HG02763 (cell line): ENCODE data around the gene SIRPB2.

Experiments
- ATAC-seq: cut with Tn5 transposase; IDR thresholded peaks from one replicate; pipeline ENCODE4 v1.9.1; 2021; ENCODE audit warnings: mild to moderate bottlenecking, moderate library complexity; ENCODE audit not compliant: unreplicated experiment

The SIRPB2 gene

GRCh38 chr20:1491281-1491840, at the start of gene SIRPB2:
SIRPB2 (minus strand) TSS chr20:1491420; CDS start chr20:1491359, 61 bp downstream.
- ATAC-seq = no peak

- ATAC-seq = no peak
Observed at GRCh38 chr20:1539816-1540419, 48.7 kb upstream of the SIRPB2 start.

GRCh38 chr20:1538655-1539054, 47.4 kb upstream of the SIRPB2 start:
- no peak for ATAC-seq

- ATAC-seq = no peak
Observed at GRCh38 chr20:1537731-1538058, 46.5 kb upstream of the SIRPB2 start.

- no peak for ATAC-seq
Observed at GRCh38 chr20:1536893-1537730, 45.9 kb upstream of the SIRPB2 start.

- ATAC-seq = peak; percentile 85
Observed at GRCh38 chr20:1535420-1536175, 44.4 kb upstream of the SIRPB2 start.

- no peak for ATAC-seq
Observed at GRCh38 chr20:1534526-1534925, 43.3 kb upstream of the SIRPB2 start.

- ATAC-seq = no peak
Observed at GRCh38 chr20:1533059-1533458, 41.8 kb upstream of the SIRPB2 start.

- no peak for ATAC-seq
Observed at GRCh38 chr20:1528811-1529210, 37.6 kb upstream of the SIRPB2 start.

- ATAC-seq = no peak
Observed at GRCh38 chr20:1527923-1528322, 36.7 kb upstream of the SIRPB2 start.

- no peak for ATAC-seq
Observed at GRCh38 chr20:1526896-1527295, 35.7 kb upstream of the SIRPB2 start.

GRCh38 chr20:1526310-1526709, 35.1 kb upstream of the SIRPB2 start:
- ATAC-seq = no peak

GRCh38 chr20:1524004-1524403, 32.8 kb upstream of the SIRPB2 start:
- no peak for ATAC-seq

GRCh38 chr20:1517010-1517409, 25.8 kb upstream of the SIRPB2 start:
- ATAC-seq = no peak

GRCh38 chr20:1513801-1514200, 22.6 kb upstream of the SIRPB2 start:
- ATAC-seq = no peak

GRCh38 chr20:1509237-1509636, 18.0 kb upstream of the SIRPB2 start:
- ATAC-seq = no peak

- ATAC-seq = no peak
Observed at GRCh38 chr20:1508574-1508973, 17.4 kb upstream of the SIRPB2 start.

- no peak for ATAC-seq
Observed at GRCh38 chr20:1507276-1507675, 16.1 kb upstream of the SIRPB2 start.

- no peak for ATAC-seq
Observed at GRCh38 chr20:1505871-1506270, 14.7 kb upstream of the SIRPB2 start.

- ATAC-seq = no peak
Observed at GRCh38 chr20:1505361-1505760, 14.1 kb upstream of the SIRPB2 start.

- peak; percentile 95 for ATAC-seq
Observed at GRCh38 chr20:1503564-1504227, 12.5 kb upstream of the SIRPB2 start.
